Neural progenitor cell (in vitro differentiated cells): ENCODE measurements around the gene PUSL1.

Experiments used
- CTCF ChIP-seq: fragments of 200-600 bp; sonication (generic); IDR thresholded peaks from 2 replicates; pipeline ENCODE4 v1.5.1; 2017; ENCODE audit warnings: antibody characterized with exemption, mild to moderate bottlenecking
- EZH2 ChIP-seq: fragments of 200-600 bp; sonication (generic); IDR thresholded peaks from 2 replicates; pipeline ENCODE4 v1.6.1; 2017; ENCODE audit warnings: antibody characterized with exemption, mild to moderate bottlenecking, moderate library complexity
- EZH2phosphoT487 ChIP-seq: fragments of 200-600 bp; sonication (generic); IDR thresholded peaks from 2 replicates; pipeline ENCODE4 v1.6.1; 2017; ENCODE audit warnings: antibody characterized with exemption

GRCh38 chr1:1355416-1355815 lies 47.0 kb downstream of the PUSL1 start:
- TF ChIP-seq EZH2 (no peak), CTCF (no peak), EZH2phosphoT487 (no peak)
